HG03460 (cell line): Measurements from ENCODE around the gene CIAO3.

Experiments
- ATAC-seq: cut with Tn5 transposase; IDR thresholded peaks from one replicate; pipeline ENCODE4 v1.9.1; 2021; ENCODE audit not compliant: unreplicated experiment

CIAO3 gene

DNA sequence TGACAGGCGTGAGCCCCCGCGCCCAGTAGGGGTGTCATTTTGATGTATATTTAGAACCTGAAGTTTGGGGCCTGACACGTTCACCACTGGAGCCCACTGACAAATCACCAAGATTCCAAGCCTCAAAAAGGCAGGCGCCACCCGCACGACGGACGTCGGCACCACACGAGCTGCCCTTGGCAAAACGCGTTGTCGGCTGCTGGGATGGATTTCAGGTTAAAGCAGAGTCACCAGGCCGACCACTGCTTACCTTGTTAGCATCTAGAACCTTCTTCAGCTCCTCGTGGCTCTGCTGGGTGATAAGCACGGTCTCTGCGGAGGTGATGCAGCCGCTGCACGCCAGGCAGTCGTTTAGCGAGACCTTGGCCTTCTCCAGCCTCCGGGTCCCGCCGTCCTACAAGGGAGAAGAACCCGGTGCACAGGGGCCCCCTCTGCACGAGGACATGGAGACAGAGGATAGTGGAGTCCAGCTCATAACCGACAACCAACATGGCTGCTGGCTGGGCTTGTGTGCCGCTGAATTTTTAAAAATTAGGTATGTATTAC, 3.8 kb downstream of the CIAO3 start:
- no peak for ATAC-seq

DNA sequence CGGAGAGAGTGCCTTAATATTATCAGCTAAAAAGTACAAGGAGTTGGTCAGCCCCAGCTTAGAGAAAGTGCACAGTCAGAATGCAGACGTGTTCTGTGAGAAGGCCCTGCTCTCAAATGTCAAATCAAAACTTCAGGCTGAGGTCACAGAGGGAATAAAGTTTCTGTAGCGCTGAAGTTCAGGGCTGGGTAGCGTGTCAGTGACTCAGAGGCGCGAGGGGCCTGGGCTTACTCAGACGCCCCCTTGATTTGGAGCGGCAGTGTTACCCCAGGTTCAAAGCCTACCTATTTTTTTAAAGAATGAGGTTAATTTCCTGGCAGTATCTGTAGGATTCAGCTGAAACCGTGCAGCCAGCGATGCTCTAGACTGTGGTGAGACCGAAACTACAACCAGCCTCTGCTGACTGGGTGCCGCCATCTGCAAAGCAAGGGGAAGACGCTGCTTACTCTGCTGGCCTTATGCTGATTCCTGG, 4.8 kb downstream of the CIAO3 start:
- no peak for ATAC-seq

DNA sequence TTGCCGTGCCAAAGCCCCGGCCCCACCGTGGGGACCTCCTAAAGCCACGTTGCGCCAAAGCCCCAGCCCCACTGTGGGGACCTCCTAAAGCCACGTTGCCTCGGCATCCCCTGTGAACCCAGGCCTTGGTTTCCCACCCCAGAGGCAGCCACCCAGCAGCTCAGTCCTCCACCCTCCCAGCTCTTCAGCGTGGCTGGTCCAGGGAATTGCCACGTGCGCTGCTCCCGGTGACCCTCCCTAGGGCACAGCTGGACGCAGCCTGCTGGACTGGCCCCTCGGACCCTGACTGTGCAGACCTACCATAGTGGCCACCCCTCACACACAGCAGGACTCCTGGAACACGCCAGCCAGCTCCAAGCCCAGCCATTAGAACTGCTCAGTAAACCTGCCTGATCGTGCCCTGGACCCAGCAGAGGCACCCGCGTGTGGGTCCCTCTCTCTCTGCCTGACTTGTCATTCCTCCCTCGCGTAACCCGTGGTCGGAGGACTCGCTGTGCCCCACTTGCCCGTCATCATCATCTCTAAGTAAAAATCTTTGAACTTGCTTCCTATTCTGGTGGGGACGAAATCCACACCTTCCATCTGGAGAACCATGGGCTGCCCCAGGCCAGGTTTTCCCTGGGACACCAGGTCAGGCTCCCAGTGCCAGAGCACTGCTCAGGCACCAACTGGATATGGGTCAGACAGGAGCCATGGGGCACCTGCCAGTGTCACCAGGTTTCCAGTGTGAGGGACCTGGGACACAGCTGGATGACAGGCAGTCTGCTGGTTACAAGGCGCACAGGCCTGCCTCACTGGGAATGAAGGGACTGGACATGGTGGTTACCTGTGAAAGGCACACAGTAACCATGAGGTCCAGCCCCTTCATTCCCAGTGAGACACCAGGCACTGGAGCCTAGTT, 5.6 kb downstream of the CIAO3 start:
- no peak for ATAC-seq

DNA sequence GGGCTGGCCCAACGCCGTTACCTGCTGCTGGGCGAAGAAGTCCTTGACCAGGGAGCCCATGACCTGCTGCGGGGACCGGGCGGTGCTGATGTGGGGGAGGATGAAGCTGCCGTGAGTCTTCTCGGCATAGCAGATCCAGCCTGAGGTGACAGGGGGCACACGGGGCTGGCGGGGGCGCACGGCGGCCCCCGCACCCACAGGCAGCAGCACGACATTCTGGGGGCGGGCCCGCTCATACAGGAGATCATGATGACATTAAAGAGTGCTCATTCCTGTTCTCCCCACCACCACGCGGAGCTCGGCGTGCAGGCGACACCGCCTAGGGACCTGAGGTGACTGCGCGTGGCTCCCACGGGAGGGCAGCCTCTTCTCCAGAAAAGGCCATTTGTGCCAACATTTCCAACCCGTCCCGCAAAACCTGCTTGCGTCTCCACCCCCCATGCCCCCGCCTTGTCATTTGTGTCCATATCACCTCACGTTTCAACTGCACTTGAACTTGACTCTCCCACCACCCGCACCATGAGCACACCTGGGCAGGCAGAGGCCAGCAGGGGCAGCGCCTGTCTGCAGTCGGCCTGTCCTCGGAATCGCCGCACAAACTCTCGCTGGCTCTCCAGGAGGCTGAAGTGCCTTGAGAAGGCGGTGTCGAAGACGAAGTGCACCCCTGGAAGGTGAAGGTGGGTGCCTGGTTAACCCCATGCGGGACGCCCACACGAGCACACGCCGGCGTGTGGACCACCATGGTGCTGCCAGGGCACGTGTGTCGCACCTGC, 6.4 kb downstream of the CIAO3 start:
- no peak for ATAC-seq

DNA sequence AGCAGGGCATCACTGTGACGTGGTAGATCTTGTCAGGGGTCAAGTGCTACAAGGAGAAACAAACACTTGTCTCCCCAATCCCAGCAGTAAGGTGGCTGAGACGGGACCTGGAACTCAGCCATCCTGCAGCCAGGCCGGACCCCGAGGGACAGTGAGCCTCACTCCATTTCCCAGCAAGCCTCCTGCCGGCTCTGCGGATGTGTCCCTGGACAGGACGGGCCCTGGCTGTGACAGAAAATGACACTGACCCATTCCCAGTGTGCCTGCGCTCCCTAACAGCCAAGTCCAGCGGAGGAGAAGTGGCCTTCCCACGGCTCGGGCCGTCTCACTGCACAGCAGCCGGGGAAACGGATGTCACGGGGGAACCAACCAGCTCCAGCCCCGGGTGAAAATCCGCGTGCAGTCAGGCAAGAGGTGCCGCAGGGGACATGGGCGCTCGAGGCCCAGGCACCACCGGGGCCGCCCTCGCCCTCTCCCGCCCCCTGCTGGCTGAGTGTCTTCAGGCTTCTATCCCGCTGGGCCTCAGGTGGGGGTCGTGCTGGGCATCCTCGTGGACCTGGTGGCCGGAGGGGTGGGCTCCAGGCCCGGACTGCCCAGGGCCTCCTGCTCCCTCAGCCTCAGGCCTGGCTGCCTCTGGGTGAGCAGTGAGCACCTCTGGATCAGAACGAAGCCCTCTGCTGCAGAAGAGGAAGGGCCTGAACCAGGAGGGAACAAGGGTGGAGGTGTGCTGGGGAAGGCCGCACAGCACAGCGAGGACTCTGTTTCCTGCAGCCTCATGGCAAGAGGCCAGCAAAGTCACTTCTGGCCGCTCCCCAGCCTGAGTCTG, 7.2 kb downstream of the CIAO3 start:
- ATAC-seq, result no peak

DNA sequence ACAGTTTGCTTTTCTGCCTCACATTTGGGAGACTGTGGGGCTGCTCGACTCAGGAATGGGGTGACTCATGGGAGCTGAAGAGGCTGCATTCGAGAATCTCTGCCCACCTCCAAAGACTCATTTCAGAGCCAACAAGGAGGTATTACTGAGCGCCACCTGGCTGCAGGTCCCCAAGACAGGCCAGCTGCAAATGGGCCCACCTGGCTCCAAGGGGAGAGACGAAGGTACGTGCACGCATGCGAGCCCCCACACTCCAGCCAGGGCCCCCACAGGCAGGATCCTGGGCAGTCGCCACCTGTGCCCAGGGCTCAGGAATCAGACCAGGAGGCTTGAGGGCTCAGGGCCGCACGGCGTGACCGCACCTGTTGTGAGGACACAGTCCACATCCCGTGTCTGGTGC, 7.9 kb downstream of the CIAO3 start:
- ATAC-seq, result no peak

DNA sequence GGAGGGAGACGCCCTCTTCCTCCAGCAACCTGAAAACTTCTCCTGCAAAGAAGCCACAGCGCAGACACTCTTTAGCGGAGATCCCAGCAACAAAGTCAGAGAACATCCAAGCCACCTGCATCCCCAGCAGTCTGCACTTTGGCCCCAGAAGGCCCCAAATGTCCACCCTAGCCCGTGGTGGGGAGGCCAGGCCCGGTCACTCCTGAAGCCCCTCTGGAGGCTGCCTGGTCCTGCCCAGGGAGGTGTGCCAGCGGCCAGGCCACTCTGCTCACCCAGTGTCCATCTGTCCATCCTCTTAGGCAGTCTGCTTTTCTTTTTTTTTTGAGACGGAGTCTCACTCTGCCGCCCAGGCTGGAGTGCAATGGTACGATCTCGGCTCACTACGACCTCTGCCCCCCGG, 8.5 kb downstream of the CIAO3 start:
- ATAC-seq, result no peak

DNA sequence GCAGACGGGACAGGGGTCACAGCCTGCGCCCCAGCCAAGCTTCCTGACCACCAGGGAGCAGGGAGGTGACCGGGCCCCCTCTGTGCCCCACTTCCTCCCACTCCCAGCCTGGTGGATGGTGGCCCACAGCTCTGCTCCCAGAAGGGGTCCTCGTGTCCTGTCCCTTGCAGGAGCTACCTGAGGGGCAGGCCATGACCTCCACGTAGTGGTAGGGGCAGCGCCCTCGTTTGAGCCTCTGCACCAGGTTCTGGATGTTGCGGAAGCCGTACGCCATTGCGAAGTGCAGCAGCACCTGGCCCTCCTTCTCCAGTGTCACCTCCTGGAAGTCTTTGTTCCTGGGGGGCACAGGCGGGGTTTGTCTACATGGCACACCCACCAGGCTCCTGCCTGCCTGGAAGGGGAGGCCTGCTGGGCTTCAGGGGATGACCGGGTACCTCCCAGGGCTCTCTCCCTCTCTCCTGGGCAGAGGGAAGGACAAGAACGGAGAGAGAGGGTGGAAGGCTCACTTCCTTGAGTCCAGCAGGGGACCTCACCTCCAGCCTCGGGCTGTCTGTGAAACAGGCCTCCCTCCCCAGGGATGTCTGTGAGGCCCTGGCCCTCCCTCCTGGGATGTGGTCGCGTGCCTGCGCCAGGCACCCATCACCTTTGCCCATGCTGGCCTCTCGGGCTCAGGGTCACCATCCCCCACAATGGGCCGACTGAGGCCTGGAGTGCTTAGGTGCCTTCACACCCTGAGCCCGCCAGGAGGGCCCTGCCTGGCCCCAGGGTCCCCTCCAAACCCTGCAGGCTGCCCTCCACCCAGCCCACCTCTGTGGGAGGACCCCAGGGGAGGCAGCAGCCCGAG, 9.9 kb downstream of the CIAO3 start:
- ATAC-seq, result no peak

DNA sequence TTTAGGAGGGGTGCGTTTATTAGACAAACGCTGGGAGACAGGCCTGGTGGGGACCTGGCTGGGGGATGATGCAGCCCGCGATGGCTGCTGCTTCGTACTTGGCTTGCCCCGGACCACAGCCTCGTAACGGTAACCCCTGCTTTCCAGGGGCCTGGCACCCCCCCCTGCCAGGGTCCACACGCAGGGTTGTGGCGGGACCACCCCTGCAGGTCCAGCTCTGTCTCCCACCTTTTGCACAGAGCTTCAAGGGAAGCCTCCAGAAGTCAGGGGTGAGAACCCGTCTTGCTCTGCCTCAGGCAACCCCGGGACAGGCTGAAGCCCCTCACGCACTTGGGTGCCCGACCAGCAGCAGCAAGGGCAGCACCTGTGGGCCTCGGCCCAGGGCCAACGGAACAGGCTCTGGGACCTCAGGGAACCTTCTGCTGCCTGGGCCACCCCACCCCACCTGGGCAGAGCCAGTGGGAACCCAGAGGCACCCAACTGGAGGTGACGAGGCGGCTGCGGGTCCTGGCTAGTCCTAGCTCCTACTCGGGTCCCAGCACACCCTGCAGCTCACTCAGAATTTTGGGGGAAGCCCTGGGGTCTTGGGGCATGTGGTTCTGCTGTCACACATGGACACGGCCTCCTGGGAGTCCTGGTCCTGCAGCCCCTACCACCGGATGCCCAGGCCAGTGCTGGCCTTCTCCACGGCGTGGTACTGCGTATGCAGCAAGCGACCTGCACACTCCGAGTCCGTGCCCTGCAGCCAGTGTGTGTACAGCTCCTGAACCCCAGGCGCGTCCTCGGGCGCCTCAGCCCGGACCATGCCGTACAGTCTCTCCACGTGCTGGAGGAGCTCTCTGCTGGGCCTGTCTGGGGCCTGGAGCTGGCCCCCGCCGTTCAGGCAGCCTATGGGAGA, 10.8 kb downstream of the CIAO3 start:
- no peak for ATAC-seq

DNA sequence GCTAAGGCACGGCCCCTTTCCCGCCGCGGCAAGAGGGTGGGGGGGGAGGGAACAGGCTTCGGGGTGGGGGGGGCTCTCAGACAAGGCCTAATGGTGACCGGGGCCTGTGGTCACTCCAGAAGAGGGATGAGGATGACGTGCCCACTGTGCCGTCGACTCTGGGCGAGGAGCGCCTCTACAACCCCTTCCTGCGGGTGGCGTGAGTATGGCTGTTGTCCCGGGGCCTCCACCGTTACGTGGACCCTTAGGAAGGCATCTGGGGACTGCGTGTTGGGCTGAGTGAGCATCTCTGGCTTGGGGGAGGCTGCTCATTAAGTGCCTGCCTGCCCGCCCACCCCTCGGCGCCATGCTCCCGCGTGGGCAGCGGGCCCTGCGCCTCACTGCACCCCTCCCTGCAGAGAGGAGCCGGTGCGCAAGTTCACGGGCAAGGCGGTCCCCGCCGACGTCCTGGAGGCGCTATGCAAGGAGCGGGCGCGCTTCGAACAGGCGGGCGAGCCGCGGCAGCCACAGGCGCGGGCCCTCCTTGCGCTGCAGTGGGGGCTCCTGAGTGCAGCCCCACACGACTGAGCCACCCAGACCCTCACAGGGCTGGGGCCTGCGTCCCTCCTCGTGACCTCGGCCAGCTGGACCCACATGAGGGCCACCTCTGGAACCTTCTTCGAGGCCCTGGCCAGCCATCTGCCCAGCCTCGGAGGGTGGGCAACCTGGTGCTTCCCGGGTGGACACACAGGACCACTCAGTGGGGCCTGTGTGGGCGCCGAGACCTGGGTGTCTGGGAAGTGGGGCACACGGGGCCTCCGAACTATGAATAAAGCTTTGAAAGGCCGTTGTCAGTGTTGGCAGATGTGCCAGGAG, 11.7 kb downstream of the CIAO3 start:
- no peak for ATAC-seq

DNA sequence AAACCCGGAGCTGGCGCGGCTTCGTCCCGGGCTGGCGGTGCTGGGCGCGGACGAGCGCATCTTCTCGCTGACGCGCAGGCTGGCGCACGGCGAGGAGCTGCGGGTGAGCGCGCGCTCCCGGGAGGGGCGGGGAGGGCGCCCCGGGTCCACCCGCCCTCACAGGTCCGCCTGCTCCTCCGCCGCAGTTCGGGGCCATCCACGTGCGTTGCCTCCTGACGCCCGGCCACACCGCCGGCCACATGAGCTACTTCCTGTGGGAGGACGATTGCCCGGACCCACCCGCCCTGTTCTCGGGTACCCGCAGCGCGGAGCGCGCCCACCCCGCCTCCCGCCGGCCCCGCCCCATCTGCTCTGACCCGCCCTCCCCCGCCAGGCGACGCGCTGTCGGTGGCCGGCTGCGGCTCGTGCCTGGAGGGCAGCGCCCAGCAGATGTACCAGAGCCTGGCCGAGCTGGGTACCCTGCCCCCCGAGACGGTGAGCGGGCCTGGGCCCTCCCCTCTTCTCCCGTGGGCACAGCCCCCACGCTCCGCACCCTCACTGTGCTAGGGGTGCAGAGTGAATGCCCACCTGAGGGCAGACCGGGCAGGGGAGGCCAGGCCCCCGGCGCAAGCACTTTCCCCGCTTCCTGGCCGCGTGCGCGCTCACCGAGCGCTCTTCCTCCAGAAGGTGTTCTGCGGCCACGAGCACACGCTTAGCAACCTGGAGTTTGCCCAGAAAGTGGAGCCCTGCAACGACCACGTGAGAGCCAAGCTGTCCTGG, 12.5 kb downstream of the CIAO3 start:
- peak; percentile 37 for ATAC-seq

DNA sequence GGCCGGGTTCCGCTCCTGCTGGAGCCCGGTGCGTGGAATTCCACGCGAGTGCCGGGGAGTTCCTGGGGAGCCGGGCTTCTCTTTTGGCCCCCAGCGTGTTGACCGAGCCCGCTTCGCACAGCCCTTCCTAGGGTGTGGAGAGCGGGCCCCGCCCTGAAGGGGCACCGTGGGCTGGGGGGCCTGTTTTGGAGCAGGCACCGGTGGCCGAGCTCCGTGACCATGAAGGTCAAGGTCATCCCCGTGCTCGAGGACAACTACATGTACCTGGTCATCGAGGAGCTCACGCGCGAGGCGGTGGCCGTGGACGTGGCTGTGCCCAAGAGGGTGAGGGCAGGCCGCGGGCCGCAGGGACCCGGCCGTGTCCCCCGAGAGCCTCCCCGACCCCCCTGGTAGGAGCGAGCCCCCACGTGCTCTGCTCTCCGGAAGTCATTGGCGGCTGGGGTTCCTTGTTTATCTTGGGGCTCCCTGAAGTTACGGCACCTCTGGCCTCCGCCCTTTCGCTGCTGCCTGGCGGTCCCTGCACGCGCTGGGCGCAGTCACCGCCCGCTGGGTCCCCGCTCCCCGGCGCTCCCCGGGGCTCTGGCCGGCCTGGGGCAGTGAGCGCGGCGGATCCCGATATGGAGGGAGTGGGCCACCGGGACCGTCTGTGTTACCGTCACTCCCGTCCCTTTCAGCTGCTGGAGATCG, 13.4 kb downstream of the CIAO3 start:
- ATAC-seq, result peak; percentile 5

DNA sequence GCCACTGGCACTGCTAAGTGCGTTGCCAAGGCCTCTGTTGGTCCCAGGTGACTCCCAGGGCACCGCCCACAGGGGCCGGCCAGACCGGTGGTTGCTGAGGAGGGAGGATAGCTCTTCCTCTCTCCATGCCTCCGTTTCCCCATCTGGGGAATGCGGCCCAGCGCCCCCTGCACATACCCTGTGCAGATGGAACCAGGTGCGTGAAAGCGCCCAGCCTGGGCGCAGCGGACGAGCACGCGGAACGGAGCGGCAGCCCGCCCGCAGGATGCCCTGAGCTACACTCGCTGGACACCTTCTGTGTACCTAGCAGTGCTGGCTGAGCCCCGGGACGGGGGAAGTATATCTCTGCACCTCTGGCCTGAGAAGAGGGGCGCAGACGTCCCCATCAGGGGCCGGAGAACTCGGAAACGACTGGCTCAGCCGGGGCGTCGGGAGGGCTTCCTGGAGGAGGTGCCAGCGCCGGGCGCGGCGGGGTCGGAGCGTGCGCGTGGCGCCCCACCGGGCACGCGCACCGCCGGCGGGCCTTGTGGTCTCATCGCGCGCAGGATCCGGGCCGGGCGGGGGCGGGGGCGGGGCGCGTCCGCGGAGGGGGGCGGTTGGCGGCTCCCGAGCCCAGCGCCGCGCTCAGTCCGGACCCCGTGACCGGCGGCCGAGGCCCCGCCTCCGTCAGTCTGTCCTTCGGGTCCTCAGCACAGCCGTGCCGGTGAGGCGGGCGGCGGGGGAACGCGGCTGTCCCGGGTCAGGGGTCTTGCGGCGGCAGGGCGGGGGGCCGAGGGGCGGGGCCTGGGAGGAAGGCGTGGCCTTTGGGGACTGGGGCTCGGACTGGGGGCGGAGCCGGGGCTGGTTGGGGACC, 14.1 kb downstream of the CIAO3 start, which contains the start of the genes CCDC78 and HAGHL:
Gene CCDC78, minus strand, starts transcription at position 6 of the 853 bp plus-strand sequence. CDS start 76 bp downstream, outside the sequence.
Gene HAGHL, plus strand, starts transcription at position 669 of the 853 bp plus-strand sequence. CDS start 404 bp downstream, outside the sequence.
- ATAC-seq, result no peak

DNA sequence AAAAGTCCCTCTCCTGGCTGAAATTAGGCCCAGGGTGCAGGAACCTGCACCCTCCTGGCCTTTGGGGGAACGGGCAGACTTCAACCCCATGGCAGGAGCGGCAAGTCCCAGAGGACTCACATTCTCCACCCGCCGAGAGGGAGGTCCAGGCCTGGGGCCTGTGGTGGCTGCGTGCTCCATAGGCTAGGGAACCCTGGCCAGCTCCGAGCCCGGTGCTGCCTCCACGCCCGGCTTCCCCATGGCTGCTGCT, 14.7 kb downstream of the CIAO3 start:
- no peak for ATAC-seq

DNA sequence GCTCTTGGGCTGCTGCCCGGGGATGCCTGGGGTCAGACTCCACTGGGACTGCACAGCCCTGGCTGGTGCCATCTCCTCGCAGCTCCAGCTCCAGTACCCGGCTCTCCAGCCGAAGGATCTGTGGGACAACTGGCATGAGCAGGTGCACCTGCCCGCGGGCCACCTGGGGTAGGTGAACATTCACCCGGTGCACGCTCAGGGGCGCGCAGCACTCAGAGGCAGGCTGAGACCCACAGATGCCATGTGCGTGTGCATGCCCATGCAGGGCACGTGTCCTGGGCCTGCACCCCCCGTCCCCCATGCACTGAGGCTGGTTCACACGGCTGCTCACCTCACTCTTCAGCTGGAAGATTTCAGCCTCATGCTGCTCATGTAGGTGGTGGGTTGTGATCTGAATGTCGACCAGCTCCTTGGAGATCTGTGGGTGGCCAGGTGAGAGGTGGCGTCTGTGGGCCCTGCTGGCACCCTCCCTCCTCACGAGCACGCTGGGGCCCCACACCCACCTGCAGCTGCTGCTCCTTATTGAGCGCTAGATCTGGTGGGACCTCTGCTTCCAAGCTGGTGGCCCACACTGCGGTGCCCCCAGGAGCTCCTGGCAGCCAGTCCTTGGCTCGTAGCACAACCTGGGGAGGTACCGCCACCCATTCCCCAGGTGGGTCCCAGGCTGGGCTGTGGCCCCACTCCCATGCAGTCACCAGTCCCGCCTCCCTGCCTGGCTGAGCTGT, 15.2 kb downstream of the CIAO3 start:
- ATAC-seq, result no peak
